Tibial artery (tissue), 4 donors: ENCODE data around the gene SCG2.

Source experiments
- DNase-seq, 2 donors: peaks; one replicate each; pipeline ENCODE4 v3.0.0-alpha.2; 2019
- H3K27ac ChIP-seq, 2 donors: fragments of 200-600 bp; sonication (generic) in 1 of 2; 1 replicate in 1 of 2; 2 replicates in 1 of 2; pipeline ENCODE4 v1.5.1; 2018 to 2019; ENCODE audit warnings: mild to moderate bottlenecking in 1 of 2
- H3K27me3 ChIP-seq, 2 donors: fragments of 200-600 bp; sonication (generic) in 1 of 2; one replicate each; pipeline versions ENCODE4 v1.5.1 to v1.6.0; 2016 to 2019
- H3K36me3 ChIP-seq, 3 donors: fragments of 200-600 bp; sonication (generic) in 2 of 3; one replicate each; pipeline ENCODE4 v1.5.1; 2016 to 2019; ENCODE audit warnings: mild to moderate bottlenecking in 2 of 3
- H3K4me1 ChIP-seq, 4 donors: fragments of 200-600 bp; sonication (generic) in 2 of 4; 1 replicate in 3 of 4; 2 replicates in 1 of 4; pipeline ENCODE4 v1.5.1; 2016 to 2019
- H3K4me3 ChIP-seq, 2 donors: fragments of 200-600 bp; sonication (generic) in 1 of 2; 1 replicate in 1 of 2; 2 replicates in 1 of 2; pipeline ENCODE4 v1.5.1; 2018 to 2019; ENCODE audit warnings: mild to moderate bottlenecking in 2 of 2
- H3K9me3 ChIP-seq, 3 donors: fragments of 200-600 bp; sonication (generic) in 1 of 3; one replicate each; pipeline ENCODE4 v1.5.1; 2016 to 2019
- intact Hi-C: fragments of 100-400 bp; cut with DNase I; formaldehyde crosslinking; loops from one replicate; pipeline ENCODE4 v1.15.0; 2023; ENCODE audit warnings: low total_unique reads
- TF ChIP-seq, protein P1 (sequence below), 2 experiments: fragments of 200-600 bp in 1 of 2; fragments of 450-650 bp in 1 of 2; IDR thresholded peaks; one replicate each; pipeline ENCODE4 v1.5.1; 2017 to 2019; ENCODE audit warnings: antibody characterized with exemption in 2 of 2, mild to moderate bottlenecking in 1 of 2, moderate library complexity in 1 of 2

The SCG2 gene

DNA sequence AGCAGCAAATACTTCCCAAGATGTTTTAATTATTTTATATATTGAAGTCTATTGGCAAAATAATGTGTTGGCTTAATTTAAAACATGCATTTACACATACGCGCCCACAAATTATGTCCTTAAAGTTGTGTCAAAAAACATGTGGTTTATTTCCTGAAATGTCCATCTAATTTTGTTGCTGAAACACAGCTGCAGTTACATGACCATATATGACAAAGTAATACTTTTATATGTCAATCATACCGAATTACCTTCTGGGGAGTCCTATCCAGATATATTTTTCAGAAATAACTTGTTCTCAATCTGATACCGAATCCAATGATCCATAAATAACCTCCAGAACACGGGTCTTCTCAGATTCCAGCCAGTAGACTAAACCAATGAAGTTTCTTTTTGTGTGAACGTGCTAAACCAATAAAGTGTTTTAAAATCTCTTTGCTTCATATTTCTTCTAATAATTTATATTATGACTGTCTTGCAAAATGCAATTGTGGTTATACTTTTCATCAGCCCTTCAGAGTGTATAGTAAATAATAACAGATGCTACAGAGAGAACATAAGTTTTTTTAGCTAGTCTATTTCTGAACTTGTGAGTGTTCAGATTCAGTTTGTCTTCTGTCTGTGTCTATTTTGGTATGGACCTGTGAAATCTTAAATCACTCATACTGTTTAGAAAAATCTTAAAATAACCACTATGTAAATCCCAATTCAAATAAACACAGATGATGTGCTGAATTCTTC, 2.4 kb downstream of the SCG2 start:
- Histone ChIP-seq H3K27ac (no peak overlapping the region), H3K9me3 (no peaks in the 10 kb centered on the region), H3K4me1 (peaks cover 0 to 7% (median 3%) of the 10 kb centered on the region in 4 donors), H3K36me3 (no peaks in the 10 kb centered on the region), H3K4me3 (no peak overlapping the region), H3K27me3 (no peaks in the 10 kb centered on the region)
- TF ChIP-seq, protein P1, sequence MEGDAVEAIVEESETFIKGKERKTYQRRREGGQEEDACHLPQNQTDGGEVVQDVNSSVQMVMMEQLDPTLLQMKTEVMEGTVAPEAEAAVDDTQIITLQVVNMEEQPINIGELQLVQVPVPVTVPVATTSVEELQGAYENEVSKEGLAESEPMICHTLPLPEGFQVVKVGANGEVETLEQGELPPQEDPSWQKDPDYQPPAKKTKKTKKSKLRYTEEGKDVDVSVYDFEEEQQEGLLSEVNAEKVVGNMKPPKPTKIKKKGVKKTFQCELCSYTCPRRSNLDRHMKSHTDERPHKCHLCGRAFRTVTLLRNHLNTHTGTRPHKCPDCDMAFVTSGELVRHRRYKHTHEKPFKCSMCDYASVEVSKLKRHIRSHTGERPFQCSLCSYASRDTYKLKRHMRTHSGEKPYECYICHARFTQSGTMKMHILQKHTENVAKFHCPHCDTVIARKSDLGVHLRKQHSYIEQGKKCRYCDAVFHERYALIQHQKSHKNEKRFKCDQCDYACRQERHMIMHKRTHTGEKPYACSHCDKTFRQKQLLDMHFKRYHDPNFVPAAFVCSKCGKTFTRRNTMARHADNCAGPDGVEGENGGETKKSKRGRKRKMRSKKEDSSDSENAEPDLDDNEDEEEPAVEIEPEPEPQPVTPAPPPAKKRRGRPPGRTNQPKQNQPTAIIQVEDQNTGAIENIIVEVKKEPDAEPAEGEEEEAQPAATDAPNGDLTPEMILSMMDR (IDR thresholded peaks at IDR 0.05), result no peak
- no peak for DNase-seq
- intact Hi-C loops, result no loop called here

DNA sequence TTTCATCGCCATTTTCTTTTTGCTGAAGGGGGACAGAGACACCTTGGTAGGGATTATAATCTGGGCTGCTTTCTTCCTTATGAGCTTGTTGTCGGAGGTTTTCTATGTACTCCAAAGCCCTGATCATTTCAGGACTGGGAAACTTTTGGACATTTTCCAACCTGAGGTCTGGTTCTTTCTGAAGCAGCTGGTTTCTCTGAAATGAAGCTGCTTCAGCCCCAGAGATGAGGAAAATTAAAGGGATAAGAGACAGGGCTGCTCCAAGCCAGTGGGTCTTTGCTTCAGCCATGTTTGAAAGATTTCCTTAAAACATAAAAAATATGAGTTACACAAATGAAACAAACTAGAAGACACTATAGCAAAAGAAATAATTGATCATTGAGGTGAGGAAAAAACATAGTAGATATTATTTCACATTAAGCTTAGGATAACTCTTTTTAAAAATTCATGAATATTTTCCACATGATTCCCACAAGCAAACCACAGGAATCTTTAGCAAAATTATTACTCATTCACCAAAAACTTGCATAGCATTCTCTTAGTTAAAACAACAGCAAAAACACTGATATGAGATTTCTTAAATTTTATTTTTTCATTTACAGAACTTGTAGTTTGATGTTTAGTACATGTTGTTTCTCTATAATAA, 3.0 kb downstream of the SCG2 start:
- H3K27me3 ChIP-seq, result no peaks in the 10 kb centered on the region
- peaks cover 0 to 7% (median 3%) of the 10 kb centered on the region in 4 donors for H3K4me1 ChIP-seq
- no peaks in the 10 kb centered on the region for H3K9me3 ChIP-seq
- TF ChIP-seq, protein P1 (IDR thresholded peaks at IDR 0.05), result no peak
- no peak overlapping the region for H3K4me3 ChIP-seq
- intact Hi-C loops, result no loop called here
- no peak for DNase-seq
- H3K36me3 ChIP-seq, result no peaks in the 10 kb centered on the region
- no peak overlapping the region for H3K27ac ChIP-seq

DNA sequence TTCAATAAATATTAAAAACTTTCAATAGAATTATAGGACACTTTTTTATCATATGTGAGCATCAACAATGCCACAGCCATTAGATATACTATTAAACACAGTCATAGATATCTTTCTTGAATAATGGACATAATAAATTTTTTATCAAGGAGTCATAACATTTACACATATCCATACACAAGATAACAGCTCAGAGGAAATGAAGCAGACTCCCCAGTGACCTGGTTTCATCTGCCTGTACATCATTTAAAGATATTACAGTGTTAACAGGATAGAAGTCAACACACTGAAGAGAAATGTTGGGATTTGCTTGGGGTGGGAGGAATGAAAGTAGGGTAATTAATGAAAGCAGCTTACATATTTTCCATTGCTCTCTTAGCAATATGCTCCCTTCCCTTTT, 5.1 kb downstream of the SCG2 start:
- intact Hi-C loops, result no loop called here
- no peak overlapping the region for H3K27ac ChIP-seq
- H3K9me3 ChIP-seq, result no peaks in the 10 kb centered on the region
- TF ChIP-seq, protein P1 (IDR thresholded peaks at IDR 0.05), result no peak
- H3K36me3 ChIP-seq, result no peaks in the 10 kb centered on the region
- no peaks in the 10 kb centered on the region for H3K27me3 ChIP-seq
- peaks cover 0 to 5% (median 3%) of the 10 kb centered on the region in 4 donors for H3K4me1 ChIP-seq
- DNase-seq, result no peak
- no peak overlapping the region for H3K4me3 ChIP-seq

DNA sequence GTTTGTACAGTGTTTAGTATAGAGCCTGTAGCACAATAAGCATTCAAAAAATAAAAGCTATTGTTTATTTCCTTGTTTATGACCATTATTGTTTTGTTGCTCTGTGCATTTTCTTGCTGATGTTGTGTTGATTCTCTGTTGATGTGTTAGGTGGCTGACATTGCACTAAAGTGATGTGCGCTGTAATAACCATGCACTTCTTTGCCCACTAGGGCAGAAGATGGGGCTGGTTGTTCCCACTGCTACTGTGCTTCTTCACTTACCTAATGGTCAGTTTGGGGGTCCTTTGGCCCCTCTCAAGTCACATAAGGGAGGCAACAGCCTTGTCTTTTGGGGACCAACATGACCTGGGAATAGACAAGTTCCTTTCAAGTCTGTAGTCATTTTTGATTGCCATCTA, 6.0 kb downstream of the SCG2 start:
- TF ChIP-seq, protein P1 (IDR thresholded peaks at IDR 0.05), result no peak
- H3K4me1 ChIP-seq, result no peaks in the 10 kb centered on the region
- H3K27ac ChIP-seq, result no peak overlapping the region
- no peaks in the 10 kb centered on the region for H3K27me3 ChIP-seq
- H3K36me3 ChIP-seq, result no peaks in the 10 kb centered on the region
- intact Hi-C loops, result no loop called here
- no peak for DNase-seq
- no peak overlapping the region for H3K4me3 ChIP-seq
- no peaks in the 10 kb centered on the region for H3K9me3 ChIP-seq

DNA sequence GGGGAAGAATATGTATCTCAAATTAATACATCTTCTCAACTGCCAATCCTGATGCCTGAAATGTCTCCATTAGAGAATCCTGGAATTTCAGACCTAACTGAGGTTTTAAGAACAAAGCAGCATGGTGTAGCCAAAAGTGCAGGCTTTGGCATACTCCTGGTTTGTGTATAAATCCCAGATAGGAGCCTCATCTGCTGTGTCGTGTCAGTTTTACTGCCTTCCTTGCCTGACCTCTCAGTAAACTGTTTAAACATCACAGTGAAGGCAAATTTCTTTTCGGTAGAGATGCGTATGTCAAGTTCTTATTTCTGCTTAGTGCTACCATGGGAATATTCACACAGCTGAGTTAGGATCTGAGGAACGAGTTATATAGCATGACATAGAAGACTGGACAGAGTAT, 7.3 kb downstream of the SCG2 start:
- Histone ChIP-seq H3K36me3 (no peaks in the 10 kb centered on the region), H3K27me3 (no peaks in the 10 kb centered on the region), H3K9me3 (no peaks in the 10 kb centered on the region), H3K27ac (no peak overlapping the region), H3K4me1 (no peaks in the 10 kb centered on the region), H3K4me3 (no peak overlapping the region)
- intact Hi-C loops, result no loop called here
- DNase-seq, result no peak
- TF ChIP-seq, protein P1 (IDR thresholded peaks at IDR 0.05), result no peak
